ENCODE measurements around the gene PIK3C2G.
"Not testable (repeated sequence)": the region's sequence is repeated elsewhere in the genome, so short reads cannot be mapped to it uniquely, and the experiment has no call there.

PIK3C2G gene

DNA sequence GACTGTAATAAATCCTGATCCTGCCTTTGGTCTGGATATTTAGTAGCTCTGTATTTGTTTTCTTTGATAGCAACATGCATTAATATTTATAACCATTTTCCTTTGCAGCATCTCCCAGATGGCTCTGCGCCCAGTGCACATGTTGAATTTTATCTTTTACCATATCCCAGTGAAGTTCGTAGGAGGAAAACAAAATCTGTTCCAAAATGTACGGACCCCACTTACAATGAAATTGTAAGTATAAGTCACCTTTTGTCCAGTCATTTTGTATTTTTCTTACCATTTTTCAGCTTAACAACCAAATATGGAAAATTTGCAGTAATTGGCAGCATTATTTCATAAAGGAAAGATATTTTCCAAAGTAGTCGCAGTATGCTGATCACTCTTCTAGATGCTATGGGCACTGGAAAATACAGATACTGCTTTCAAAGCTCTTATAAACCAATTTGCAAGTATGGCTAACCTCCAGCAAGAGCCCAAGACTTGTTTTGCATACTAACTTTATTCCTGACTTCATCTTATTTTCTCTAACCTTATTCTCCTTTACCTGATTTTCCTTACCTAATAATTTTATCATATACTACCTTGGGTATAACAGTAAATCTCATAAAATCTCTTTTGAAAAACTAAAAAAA lies 379.1 kb downstream of the PIK3C2G start:
- no peak for DNase-seq (ENCODE audit: low read depth in 2 of 2)

DNA sequence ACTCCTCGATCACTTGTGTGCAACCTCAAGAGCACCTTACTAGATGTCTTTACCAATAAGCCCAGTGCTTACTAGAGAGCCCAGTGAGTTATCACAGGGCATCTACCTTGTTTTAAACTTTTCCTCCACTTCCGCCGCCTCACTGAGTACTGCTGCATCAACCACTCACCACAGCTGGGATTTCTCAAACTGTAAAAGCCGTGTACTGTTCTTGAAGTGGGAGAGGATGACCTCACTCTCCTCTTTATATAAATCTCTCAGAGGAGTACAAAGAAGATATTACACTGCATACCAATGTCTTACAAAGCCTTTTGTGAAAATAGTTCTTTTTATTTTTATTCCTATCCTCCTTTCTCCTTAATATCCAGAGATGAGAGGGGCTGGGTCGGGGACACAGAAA lies 382.4 kb downstream of the PIK3C2G start:
- peak; percentile 26 to 40 for DNase-seq (ENCODE audit: low read depth in 2 of 2)

DNA sequence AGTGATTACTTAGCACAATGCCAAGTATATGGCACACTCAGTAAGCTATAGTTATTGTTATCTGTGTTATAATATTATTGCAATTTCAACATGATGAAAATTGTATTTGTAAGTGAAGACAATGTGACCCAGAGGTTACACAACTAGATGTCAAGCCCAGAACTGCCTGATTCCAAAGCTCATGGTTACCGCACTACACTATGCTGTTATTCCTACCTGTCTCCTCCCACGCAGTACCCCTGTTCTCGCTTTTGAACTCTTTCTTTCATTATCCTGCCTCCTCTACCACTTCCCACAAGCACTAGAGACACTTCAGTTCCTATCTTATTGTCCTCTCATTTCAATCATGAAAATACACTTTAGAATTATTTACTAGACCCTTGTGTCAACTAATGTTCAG lies 383.2 kb downstream of the PIK3C2G start:
- no peak for DNase-seq (ENCODE audit: low read depth in 2 of 2)

DNA sequence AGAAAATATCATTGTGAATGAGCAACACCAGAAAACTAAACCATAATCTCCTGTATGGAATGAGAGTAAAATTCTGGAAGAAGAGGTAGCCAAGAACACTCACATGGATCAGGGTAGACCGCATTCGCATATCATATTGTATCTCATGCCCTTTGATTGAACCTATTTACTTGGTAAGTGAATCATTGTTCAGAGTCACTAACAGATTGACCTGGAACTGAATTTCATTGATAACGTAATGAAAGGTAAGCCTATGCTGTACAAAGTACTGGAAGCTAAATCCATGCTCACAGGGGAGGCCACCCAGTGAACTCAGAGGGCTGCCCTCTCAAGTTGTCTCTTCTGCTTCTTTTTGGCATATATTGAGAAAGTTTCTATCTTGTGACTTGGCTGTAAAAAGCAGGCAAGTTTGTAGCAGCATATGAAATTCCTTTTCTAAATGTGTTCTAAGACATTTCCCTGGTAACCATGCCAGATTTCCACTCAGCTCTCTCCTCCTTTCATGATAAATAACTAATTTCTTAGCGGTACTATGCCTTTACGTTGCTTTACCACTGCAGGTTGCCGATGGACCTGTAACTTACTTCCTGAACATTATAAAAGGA lies 385.1 kb downstream of the PIK3C2G start:
- DNase-seq (ENCODE audit: low read depth in 2 of 2) = no peak

DNA sequence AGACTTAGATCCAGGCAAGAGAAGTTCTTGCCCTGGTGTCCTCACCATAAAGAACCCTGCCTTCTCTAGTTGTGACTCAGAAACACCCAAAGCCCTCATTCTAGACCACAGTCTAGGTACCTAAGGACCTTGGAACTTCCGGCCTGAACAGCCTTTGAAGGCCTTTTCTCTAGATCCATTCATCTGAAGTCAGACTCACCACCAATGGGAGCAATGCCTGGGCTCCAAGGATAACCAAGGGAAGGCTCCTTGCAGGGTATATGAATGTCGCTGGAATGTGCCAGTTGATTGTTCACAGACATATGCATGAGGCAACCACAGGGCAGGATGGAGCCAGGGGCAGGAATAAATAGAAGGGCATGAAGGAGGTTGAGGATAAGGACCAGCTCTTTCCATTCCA lies 390.2 kb downstream of the PIK3C2G start:
- no peak for DNase-seq (ENCODE audit: low read depth in 2 of 2)

DNA sequence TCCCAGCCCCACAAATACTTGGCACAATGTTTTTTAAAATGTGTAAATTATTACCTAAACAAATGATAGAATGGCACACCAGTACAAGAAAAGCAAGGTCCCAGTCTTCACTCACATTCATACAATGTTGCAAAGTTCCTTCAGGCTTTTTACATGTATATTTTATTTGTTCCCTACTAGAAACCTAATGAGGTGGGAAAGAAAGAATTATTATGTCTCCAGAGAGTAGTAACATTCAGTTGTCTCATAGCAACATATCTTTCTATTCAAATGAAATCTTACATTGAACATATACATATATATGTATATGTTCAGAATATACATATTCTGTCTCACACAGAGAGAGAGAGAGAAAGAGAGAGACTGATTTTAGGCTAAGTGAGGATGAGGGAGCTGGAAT lies 391.3 kb downstream of the PIK3C2G start:
- DNase-seq (ENCODE audit: low read depth in 2 of 2) = no peak

DNA sequence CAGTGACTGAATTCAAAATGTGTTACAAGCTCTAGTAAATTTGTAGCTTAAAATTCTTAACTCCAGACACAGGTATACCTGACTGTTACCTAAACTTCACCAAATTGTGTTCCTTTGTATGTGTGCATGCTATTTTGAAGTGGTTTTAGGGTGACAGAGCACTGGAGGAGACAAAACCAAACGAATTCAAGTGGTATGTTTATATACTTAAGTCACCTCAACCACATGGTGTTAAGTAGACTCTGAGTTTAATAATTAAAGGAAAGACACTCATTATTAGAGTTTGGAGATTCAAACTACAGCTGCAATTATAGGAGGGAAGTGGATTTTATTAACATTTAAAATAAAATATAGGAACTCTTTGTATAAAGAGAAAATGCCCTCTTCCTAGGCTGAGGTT lies 392.1 kb downstream of the PIK3C2G start:
- no peak for DNase-seq (ENCODE audit: low read depth in 2 of 2)

DNA sequence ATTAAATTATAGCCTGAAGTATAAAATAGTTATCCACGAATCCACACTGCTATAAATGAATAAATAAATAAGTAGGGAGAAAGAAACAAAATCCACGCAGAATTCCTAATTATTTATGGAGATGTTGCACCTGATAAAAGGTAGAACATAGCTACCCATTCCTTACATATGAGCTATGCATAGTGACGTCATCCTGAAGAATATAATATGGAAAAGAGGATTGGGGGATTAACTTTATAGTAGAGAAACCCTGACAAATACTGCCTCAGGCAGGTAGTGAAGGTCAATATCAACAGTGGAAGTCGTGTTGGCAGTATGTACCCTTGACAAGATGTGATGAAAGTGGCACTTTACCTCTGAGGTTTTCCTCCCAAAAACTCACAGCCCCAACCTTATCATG lies 394.0 kb downstream of the PIK3C2G start:
- DNase-seq (ENCODE audit: low read depth in 2 of 2) = no peak

DNA sequence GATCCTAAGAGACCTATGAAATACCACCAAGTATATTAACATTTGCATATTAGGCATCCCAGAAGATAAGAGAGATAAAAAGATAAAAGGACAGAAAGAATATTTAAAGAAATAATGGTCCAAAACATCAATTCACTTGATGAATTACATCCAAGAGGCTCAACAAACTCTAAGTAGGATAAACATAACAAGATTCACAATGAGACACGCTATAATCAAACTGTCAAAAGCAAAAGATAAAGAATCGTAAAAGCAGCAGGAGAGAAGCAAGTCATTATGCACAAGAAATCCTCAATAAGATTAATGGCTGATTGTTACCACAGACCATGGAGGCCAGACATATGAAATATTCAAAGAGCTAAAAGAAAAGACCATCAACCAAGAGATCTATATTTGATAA lies 396.9 kb downstream of the PIK3C2G start:
- no peak for DNase-seq (ENCODE audit: low read depth in 2 of 2)

DNA sequence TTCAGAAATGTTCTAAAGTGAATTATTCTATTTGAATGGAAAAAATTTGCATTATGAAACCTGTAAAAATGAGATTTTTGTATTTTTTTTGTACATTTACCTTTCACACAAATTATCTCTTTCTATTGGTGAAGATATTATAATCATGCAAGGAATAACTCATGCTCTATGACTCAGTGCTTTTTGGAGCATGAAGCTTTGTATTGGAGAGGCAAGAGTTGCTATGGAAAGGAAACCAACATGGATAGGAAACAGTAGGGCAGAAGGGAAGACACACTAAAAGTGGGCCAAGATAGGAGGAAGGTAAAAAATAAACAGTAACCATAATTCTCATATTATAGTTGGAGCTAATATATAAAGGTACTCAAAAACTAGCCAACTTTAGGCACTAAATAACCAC lies 397.5 kb downstream of the PIK3C2G start:
- no peak for DNase-seq (ENCODE audit: low read depth in 2 of 2)

DNA sequence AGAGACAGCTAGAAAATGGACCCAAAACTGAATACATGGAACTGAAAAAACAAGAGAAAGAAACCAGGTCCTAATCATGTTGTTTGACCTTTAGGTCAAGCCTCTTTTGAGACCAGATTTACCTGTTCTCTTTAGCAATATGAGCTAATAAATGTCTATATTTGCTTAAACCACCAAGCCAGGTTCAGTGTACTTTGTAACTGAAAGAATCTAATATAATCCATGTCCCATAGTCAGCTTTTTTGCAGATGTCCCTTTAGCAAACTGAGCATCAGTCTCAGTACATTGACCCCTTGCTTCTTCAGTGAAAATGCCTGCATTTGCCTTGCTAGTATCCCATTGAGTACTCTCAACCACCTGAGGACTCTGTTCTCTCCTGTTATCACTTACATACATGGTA lies 414.8 kb downstream of the PIK3C2G start:
- DNase-seq (ENCODE audit: low read depth in 2 of 2) = no peak

DNA sequence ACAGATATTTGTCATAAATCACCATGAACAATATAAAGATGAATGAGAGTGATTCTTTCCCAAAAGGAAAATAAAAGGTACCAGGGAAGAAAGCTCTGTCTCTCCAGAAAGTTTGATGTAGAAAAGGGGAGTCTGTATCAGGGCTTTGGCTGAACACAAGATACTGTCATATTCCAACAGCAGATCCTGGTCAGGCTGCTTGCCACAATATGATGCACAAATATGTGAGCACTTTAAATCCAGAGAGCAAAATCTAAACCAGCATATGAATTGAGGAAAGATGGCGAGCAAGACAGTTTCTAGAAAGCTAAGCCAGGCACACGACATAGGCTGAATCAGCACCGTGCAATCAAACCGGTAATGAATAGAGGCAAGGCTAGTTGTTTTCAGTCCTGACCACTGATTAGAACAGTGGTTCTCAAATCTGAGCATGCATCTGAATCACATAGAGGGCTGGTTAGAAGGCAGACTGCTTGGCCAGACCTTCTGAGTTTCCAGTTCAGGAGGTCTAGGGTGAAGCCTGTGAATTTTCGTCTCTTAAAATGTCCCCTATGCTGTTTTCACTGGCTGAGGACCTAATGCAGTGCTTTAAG lies 415.8 kb downstream of the PIK3C2G start:
- DNase-seq (ENCODE audit: low read depth in 2 of 2) = no peak

DNA sequence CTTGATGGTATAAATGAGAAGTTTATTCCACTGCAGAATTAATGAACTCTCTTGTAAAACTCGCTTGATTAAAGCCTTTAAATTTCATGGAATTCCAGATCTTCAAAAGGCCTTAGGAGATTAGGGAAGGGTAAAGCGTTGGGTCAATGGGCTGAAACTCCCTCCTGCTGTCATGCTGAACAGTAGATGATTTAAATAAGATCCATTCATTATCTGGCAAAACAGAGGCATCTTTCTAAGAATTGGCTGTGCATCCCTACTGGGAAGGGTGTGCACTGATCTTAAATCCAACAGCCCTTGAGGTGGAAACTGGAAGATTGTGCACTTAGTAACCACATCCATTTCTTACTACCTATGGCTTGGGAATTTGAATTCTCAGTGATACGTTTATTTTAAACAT lies 420.5 kb downstream of the PIK3C2G start:
- no peak for DNase-seq (ENCODE audit: low read depth in 2 of 2)

DNA sequence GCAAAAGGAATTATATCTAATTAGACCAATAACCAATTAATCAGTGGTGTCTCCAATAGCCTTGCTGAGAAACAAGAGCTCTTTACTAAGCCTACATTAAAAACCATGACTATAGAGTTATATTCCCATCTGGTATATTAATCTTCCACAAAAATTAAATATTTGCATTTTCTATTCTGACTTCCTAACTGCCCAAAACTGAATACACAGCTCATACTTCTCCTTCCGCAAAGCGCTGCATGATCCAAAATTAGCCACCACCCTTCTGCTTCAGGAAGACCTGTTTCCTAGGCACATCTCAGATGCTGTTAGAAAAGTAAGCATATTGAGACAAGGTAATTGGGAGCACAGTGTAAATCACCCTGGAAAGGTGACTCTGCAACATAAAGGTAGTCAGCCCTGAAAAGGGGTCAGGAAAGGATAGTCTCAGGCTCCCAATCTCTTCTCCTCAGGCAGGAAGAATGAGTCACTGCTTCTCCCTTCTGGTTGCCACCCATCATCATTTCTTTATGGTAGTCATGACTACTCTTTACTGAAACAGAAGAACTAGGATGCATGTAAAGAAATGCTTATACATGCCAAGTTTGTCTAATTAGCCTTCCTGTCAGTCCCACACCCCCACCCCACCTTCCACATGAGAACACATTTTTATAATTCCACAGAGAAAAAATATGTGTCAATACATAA lies 422.2 kb downstream of the PIK3C2G start:
- peak; percentile 50 to 52 for DNase-seq (ENCODE audit: low read depth in 2 of 2)

DNA sequence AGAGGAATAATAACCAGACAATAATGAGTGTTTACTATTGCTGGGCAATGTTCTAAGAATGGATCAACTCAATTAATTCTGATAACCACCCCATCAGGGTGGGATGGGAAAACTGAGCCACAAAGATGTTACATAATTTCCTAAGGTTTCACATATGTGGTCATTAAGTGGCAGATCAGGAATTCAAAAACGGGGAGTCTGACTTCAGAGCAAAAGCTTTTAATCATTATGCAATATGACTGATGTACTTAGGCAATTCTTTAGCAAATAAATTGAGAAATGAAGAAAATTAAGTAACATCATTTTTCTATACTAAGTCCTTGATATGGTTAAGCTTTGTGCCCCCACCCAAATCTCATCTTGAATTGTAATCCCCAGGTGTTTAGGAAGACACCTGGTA lies 423.1 kb downstream of the PIK3C2G start:
- no peak for DNase-seq (ENCODE audit: low read depth in 2 of 2)

DNA sequence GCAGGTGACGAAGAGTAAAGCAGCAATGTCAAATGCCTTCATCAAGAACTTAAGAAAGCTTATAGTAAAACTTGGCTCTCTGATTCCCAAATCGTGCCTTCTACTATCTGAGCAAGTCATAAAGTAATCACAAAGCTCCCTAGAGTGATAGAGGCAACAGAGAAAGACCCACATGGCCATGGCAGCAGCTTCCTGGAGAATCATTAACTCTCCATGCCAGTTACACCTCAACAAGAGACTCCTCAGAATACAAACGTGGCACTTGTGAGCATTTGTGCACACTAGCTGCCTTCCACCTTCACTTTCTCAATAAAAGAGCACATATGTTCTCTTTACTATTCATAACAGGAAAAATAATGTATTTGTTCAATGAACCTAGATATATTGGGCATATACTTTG lies 428.5 kb downstream of the PIK3C2G start:
- DNase-seq (ENCODE audit: low read depth in 2 of 2) = no peak

DNA sequence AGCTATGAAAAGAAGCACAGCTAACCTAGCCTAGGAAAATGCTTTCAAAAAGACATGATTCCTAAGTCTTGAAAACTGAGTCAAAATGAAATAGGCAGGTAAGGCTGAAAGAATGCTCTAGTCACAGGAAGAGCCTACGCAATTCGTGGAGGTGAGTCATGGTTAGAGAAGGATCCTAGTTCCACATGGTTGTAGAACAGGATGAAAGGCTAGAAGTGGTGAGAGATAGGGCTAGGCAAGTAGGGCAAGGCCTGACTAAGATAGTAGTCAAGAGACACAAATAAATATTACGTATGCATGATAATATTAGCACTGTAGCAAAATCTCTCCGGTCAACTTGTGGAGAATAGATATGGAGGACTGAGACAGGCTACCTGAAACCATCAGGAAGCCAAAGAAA lies 429.3 kb downstream of the PIK3C2G start:
- peak in 1 of 2 experiments; percentile 29 for DNase-seq (ENCODE audit: low read depth in 2 of 2)

DNA sequence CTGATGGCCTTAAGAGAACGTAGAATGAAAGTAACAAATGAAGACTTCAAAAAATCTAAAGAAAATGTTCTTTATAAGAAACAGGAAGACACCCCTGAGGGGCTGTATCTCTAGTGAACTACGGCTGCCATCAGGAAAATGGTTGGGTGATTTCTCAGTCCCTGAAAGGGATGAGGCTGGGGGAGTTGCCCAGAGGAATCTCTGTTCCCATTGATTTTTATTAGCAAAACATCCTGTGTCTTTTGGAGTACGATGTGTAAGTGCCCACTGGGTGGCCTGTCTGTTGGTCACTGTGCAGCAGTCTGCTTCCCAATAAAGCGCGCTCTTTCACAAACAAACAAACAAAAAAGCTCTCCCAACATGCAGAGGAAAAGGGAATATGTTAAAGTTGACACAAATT lies 432.7 kb downstream of the PIK3C2G start:
- not testable (repeated sequence) for DNase-seq (ENCODE audit: low read depth in 2 of 2)

DNA sequence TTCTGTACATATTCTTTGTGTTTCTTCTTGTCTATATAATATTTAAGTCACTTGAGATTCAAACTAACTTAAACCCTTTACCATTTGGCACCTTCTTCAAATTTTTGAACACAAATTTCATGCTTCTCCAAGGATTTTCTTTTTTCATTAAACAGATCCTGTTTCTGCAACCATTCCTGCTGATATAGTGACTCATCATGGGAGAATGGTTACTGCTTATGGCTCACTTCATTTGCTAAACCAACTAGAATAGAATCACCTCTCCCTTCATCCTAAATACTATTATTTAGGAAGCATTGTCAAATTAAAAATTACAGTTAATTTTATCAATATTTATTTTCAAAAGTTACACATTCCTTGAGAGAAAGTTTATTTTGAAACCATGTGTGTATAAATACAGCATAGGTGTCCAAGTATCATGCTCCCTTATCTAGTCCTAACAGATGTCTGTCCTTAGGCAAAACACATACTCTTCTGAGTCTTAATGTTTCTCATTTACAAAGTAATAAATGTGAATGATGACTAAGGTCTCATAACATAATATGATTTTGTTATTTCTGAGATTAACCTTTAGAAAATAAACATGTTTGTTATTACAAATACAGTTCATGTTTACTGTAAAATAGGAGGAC lies 435.8 kb downstream of the PIK3C2G start:
- DNase-seq (ENCODE audit: low read depth in 2 of 2) = peak in 1 of 2 experiments; percentile 34

Data from fibroblast of skin of left quadriceps (primary cell).